GM23248 (cell line): ENCODE data around the gene SV2C.

Source experiments
- EZH2 ChIP-seq: fragments of 200-600 bp; sonication (generic); IDR thresholded peaks from 2 replicates; pipeline ENCODE4 v1.6.1; 2018; ENCODE audit warnings: antibody characterized with exemption, mild to moderate bottlenecking; ENCODE audit not compliant: insufficient read depth, poor library complexity, severe bottlenecking
- EZH2phosphoT487 ChIP-seq: fragments of 200-600 bp; sonication (generic); IDR thresholded peaks from 2 replicates; pipeline ENCODE4 v1.6.1; 2018; ENCODE audit warnings: antibody characterized with exemption, moderate library complexity, mild to moderate bottlenecking, low read depth; ENCODE audit not compliant: insufficient read depth

DNA sequence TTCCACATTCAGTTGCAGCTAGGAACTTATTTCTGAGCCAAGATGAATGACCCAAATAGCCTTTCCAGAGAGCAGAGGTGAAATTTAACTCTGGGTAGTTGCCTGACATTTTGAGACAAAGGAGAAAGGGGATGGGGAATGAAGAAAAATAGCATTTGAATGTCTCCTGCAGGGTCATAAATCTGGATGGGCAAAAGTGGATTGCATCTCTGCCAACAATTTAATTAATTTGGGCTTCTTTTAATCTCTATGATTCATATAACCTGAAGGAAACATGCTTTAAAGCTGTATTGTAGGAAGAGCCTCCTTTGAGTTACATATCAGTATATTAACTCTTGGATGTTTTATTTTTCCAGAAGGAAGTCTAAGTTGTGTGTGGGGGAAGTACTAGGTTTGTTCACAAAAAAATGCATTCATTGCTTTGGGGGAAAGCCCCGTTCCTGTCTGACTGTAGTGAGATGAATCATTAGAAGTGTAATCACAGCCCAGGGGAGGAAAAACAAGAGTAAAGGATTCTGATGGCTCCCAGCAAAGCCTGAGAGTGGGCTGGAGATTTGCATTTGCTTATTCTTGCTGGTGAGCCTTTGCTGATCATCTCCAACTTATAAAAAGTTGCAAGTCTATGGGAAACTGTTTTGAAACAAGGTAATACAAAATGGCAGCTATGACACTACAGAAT is 186.9 kb downstream of the SV2C start:
- no peak for TF ChIP-seq EZH2
- TF ChIP-seq EZH2phosphoT487 = no peak
